IMR-90 (cell line): ENCODE data around the gene COL4A3. TPM values are rescaled to one million over a fixed set of nuclear protein-coding genes. Genes with fewer than 3 reads are reported as not detected.

Source experiments
- ATAC-seq: fragments of 200-7000 bp; cut with Tn5 transposase; 2 replicates; pipeline ENCODE4 v1.9.1; 2020; ENCODE audit warnings: low read depth, mild to moderate bottlenecking, moderate library complexity
- BruUV-seq: library from RNA; stranded (reverse); fragments of 400-500 nt; replicated peaks from 2 replicates; lab custom pipeline; 2021; lab: Mats Ljungman, UMichigan
- CTCF ChIA-PET: fragments of 300-600 bp; formaldehyde crosslinking; extraction: SDS; loops from one replicate; lab custom pipeline; 2021; ENCODE audit warnings: antibody characterized with exemption; lab: Yijun Ruan, JAX
- POLR2A ChIA-PET: fragments of 300-600 bp; sonication (Branson Sonifier 250); formaldehyde crosslinking; loops from one replicate; lab custom pipeline; 2022; ENCODE audit warnings: antibody characterized with exemption; ENCODE audit not compliant: unreplicated experiment; lab: Charles Lee
- DNase-seq: peaks from one replicate; pipeline ENCODE4 v3.0.0; 2013
- H2AFZ ChIP-seq: replicated peaks from 2 replicates; pipeline ENCODE3; 2013; ENCODE audit warnings: low read length, mild to moderate bottlenecking; ENCODE audit not compliant: poor library complexity
- H2AK5ac ChIP-seq: 2 replicates; pipeline ENCODE4 v1.6.1; 2013; ENCODE audit warnings: low read depth, low read length, inconsistent platforms
- H2AK9ac ChIP-seq: replicated peaks from 2 replicates; pipeline ENCODE3; 2013; ENCODE audit warnings: mild to moderate bottlenecking, low read depth, low read length, moderate library complexity; ENCODE audit not compliant: poor library complexity
- H2BK120ac ChIP-seq: 2 replicates; pipeline ENCODE4 v1.6.1; 2013; ENCODE audit warnings: low read depth, low read length, inconsistent platforms
- H2BK15ac ChIP-seq: 3 replicates; pipeline ENCODE4 v1.6.1; 2013; ENCODE audit warnings: low read depth, low read length, inconsistent platforms
- H2BK20ac ChIP-seq: 2 replicates; pipeline ENCODE4 v1.6.1; 2013; ENCODE audit warnings: low read depth, mild to moderate bottlenecking, inconsistent platforms, low read length, moderate library complexity
- H2BK5ac ChIP-seq: 2 replicates; pipeline ENCODE4 v1.6.1; 2013; ENCODE audit warnings: mild to moderate bottlenecking, low read depth, low read length, inconsistent platforms; ENCODE audit not compliant: poor library complexity, severe bottlenecking
- H3K14ac ChIP-seq: replicated peaks from 2 replicates; pipeline ENCODE4 v1.6.1; 2013; ENCODE audit warnings: low read depth, low read length, inconsistent platforms
- H3K18ac ChIP-seq: 2 replicates; pipeline ENCODE4 v1.6.1; 2013; ENCODE audit warnings: low read depth, low read length, control low read depth
- H3K23ac ChIP-seq: 2 replicates; pipeline ENCODE4 v1.6.1; 2013; ENCODE audit warnings: low read depth, low read length, inconsistent platforms
- H3K27ac ChIP-seq: 2 replicates; pipeline ENCODE4 v1.5.1; 2013; ENCODE audit warnings: mild to moderate bottlenecking, control low read depth, low read length; ENCODE audit not compliant: insufficient read depth
- H3K27me3 ChIP-seq: 2 replicates; pipeline ENCODE4 v1.6.1; 2013; ENCODE audit warnings: low read length; ENCODE audit not compliant: control insufficient read depth, insufficient read depth
- H3K36me3 ChIP-seq: 2 replicates; pipeline ENCODE4 v1.6.1; 2013; ENCODE audit warnings: low read length, mixed read lengths; ENCODE audit not compliant: control insufficient read depth, insufficient read depth
- H3K4ac ChIP-seq: 2 replicates; pipeline ENCODE4 v1.6.1; 2013; ENCODE audit warnings: low read depth, low read length, inconsistent platforms
- H3K4me1 ChIP-seq: 2 replicates; pipeline ENCODE4 v1.6.1; 2013; ENCODE audit warnings: low read length, mixed read lengths; ENCODE audit not compliant: control insufficient read depth, insufficient read depth
- H3K4me2 ChIP-seq: 2 replicates; pipeline ENCODE4 v1.6.1; 2013; ENCODE audit warnings: low read depth, mild to moderate bottlenecking, control low read depth, low read length, moderate library complexity
- H3K4me3 ChIP-seq: 2 replicates; pipeline ENCODE4 v1.5.1; 2013; ENCODE audit warnings: low read depth, mild to moderate bottlenecking, control low read depth, low read length, moderate library complexity; ENCODE audit not compliant: insufficient read depth
- H3K56ac ChIP-seq: 2 replicates; pipeline ENCODE4 v1.6.1; 2013; ENCODE audit warnings: low read length, inconsistent platforms; ENCODE audit not compliant: insufficient read depth; ENCODE audit errors: extremely low read depth
- H3K79me1 ChIP-seq, 2 experiments: 2 replicates each; pipeline ENCODE4 v1.6.1; 2013; ENCODE audit warnings: low read length in 2 of 2, inconsistent platforms in 1 of 2, low read depth in 1 of 2
- H3K9ac ChIP-seq: 2 replicates; pipeline ENCODE4 v1.6.1; 2013; ENCODE audit warnings: low read depth, low read length, control low read depth
- H3K9me1 ChIP-seq: 2 replicates; pipeline ENCODE4 v1.6.1; 2013; ENCODE audit warnings: low read length, inconsistent platforms; ENCODE audit not compliant: insufficient read depth
- H3K9me3 ChIP-seq: 2 replicates; pipeline ENCODE4 v1.6.1; 2013; ENCODE audit warnings: low read length; ENCODE audit not compliant: control insufficient read depth, insufficient read depth
- H4K20me1 ChIP-seq: 2 replicates; pipeline ENCODE4 v1.6.1; 2013; ENCODE audit warnings: low read length, inconsistent platforms; ENCODE audit not compliant: insufficient read depth
- H4K5ac ChIP-seq: 2 replicates; pipeline ENCODE4 v1.6.1; 2013; ENCODE audit warnings: mild to moderate bottlenecking, low read depth, low read length, control low read depth
- H4K8ac ChIP-seq, 2 experiments: 2 replicates each; pipeline ENCODE4 v1.6.1; 2013; ENCODE audit warnings: low read depth in 2 of 2, low read length in 2 of 2, control low read depth in 1 of 2, inconsistent platforms in 1 of 2
- H4K91ac ChIP-seq: 2 replicates; pipeline ENCODE4 v1.6.1; 2013; ENCODE audit warnings: low read depth, low read length, inconsistent platforms; ENCODE audit not compliant: insufficient read depth
- BHLHE40 ChIP-seq: fragments of 150-350 bp; IDR thresholded peaks from 2 replicates; pipeline ENCODE4 v1.6.1; 2016; ENCODE audit warnings: mild to moderate bottlenecking, low read depth, low read length
- CEBPB ChIP-seq: IDR thresholded peaks from 2 replicates; pipeline ENCODE4 v1.6.1; 2012; ENCODE audit warnings: low read depth, low read length, improper control_type of control experiment
- CHD1 ChIP-seq: IDR thresholded peaks from 2 replicates; pipeline ENCODE4 v1.6.1; 2012; ENCODE audit warnings: low read depth, low read length, improper control_type of control experiment
- CTCF ChIP-seq: conservative IDR thresholded peaks from 2 replicates; pipeline ENCODE4 v1.5.1; 2012; ENCODE audit warnings: mild to moderate bottlenecking, low read depth, low read length, improper control_type of control experiment
- FOS ChIP-seq: fragments of 150-350 bp; IDR thresholded peaks from 2 replicates; pipeline ENCODE4 v1.6.1; 2016; ENCODE audit warnings: low read depth, low read length
- MAFK ChIP-seq: IDR thresholded peaks from 2 replicates; pipeline ENCODE4 v1.6.1; 2012; ENCODE audit warnings: low read depth, low read length, improper control_type of control experiment
- MAZ ChIP-seq: IDR thresholded peaks from 2 replicates; pipeline ENCODE4 v1.6.1; 2012; ENCODE audit warnings: low read depth, mild to moderate bottlenecking, low read length, improper control_type of control experiment, moderate library complexity, borderline replicate concordance
- MXI1 ChIP-seq: IDR thresholded peaks from 2 replicates; pipeline ENCODE4 v1.6.1; 2012; ENCODE audit warnings: low read depth, mild to moderate bottlenecking, low read length, moderate library complexity, borderline replicate concordance
- NFE2L2 ChIP-seq: fragments of 150-350 bp; IDR thresholded peaks from 2 replicates; pipeline ENCODE4 v1.6.1; 2016; ENCODE audit warnings: low read depth, mild to moderate bottlenecking, low read length
- POLR2A ChIP-seq: IDR thresholded peaks from 2 replicates; pipeline ENCODE4 v1.6.1; 2012; ENCODE audit warnings: mild to moderate bottlenecking, low read depth, low read length
- RAD21 ChIP-seq: IDR thresholded peaks from 2 replicates; pipeline ENCODE4 v1.6.1; 2012; ENCODE audit warnings: low read length, improper control_type of control experiment
- RCOR1 ChIP-seq: IDR thresholded peaks from 2 replicates; pipeline ENCODE4 v1.6.1; 2012; ENCODE audit warnings: mild to moderate bottlenecking, low read length, improper control_type of control experiment; ENCODE audit not compliant: insufficient replicate concordance
- RFX5 ChIP-seq: IDR thresholded peaks from 2 replicates; pipeline ENCODE4 v1.8.0; 2012; ENCODE audit warnings: low read depth, mild to moderate bottlenecking, low read length, moderate library complexity
- SMC3 ChIP-seq: fragments of 150-350 bp; IDR thresholded peaks from 2 replicates; pipeline ENCODE4 v1.6.1; 2016; ENCODE audit warnings: low read depth, mild to moderate bottlenecking, antibody characterized with exemption, low read length, moderate library complexity
- USF2 ChIP-seq: fragments of 150-350 bp; IDR thresholded peaks from 2 replicates; pipeline ENCODE4 v1.6.1; 2017; ENCODE audit warnings: mild to moderate bottlenecking, antibody characterized with exemption, low read length, low read depth
- WGBS, 2 experiments: methylation state at CpG; one replicate each; pipeline versions ENCODE4 v1.1.5 to v1.1.7; 2013; ENCODE audit warnings: missing lambda C conversion rate in 2 of 2; ENCODE audit not compliant: insufficient read length in 1 of 2; ENCODE audit errors: extremely low coverage in 2 of 2; 5-methylcytosine and 5-hydroxymethylcytosine counted together
- dilution Hi-C: fragments of 300-500 bp; cut with HindIII; formaldehyde crosslinking; loops from one replicate; pipeline ENCODE4 v1.14.3; 2018; ENCODE audit warnings: low sequenced_read_pairs; ENCODE audit not compliant: unreplicated experiment
- in situ Hi-C: fragments of 300-500 bp; cut with MboI; formaldehyde crosslinking; loops from 3 replicates; pipeline ENCODE4 v1.14.3; 2019; ENCODE audit warnings: low sequenced_read_pairs, inconsistent platforms, mixed read lengths
- intact Hi-C: fragments of 100-400 bp; cut with micrococcal nuclease; formaldehyde crosslinking; loops from 2 replicates; pipeline ENCODE4 v1.10.0; 2022
- polyA plus RNA-seq, 3 experiments: library from polyadenylated mRNA; depleted of rRNA; stranded (reverse); fragments of >200 nt; gene quantifications; 2 replicates each; pipeline ENCODE4 v1.2.3, GENCODE V29; 2012; ENCODE audit warnings: low replicate concordance in 1 of 3
- total RNA-seq: library from RNA; depleted of rRNA; stranded (reverse); fragments of >200 nt; gene quantifications from 2 replicates; pipeline ENCODE4 v1.2.3, GENCODE V29; 2012
- TF ChIP-seq, protein P1 (sequence below): fragments of 150-350 bp; IDR thresholded peaks from 2 replicates; pipeline ENCODE4 v1.6.1; 2016; ENCODE audit warnings: low read depth, mild to moderate bottlenecking, low read length, moderate library complexity, borderline replicate concordance

The COL4A3 gene
- total and polyA plus RNA-seq, 2 of the 4 experiments (the other 2 are of a cell fraction), result not detected

DNA sequence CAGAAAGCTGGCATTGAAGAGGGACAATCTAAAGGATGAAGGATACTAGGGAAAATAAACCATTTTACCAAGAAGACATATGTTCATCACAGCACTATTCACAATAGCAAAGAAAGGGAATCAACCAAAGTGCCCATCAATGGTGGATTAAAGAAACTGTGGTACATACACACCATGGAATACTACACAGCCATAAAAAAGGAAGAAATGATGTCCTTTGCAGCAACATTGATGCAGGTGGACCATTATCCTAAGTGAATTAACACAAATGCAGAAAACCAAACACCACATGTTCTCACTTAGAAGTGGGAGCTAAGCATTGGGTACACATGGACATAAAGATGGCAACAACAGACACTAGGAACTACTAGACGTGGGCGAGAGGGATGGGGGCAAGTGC lies 153.4 kb downstream of the COL4A3 start:
- H3K27me3 ChIP-seq, result no peaks in the 10 kb centered on the region
- H4K8ac ChIP-seq, result no peak overlapping the region
- no peak overlapping the region for H3K56ac ChIP-seq
- in situ Hi-C loops, result no loop called here
- H2BK5ac ChIP-seq, result no peak overlapping the region
- WGBS, 2 experiments, result no CpG with 5 or more reads among the region's 2 CpGs
- H3K23ac ChIP-seq, result no peak overlapping the region
- dilution Hi-C loops, result no loop called here
- H2BK20ac ChIP-seq, result no peak overlapping the region
- H3K14ac ChIP-seq, result no peak overlapping the region
- ATAC-seq, result no peak
- no peak for DNase-seq
- no peak overlapping the region for H4K5ac ChIP-seq
- no peaks in the 10 kb centered on the region for H4K20me1 ChIP-seq
- H4K91ac ChIP-seq, result no peak overlapping the region
- H3K9me3 ChIP-seq, result no peaks in the 10 kb centered on the region
- H3K9me1 ChIP-seq, result no peaks in the 10 kb centered on the region
- BruUV-seq, result no TSS peak
- H3K4me1 ChIP-seq, result no peaks in the 10 kb centered on the region
- no peaks in the 10 kb centered on the region for H3K79me1 ChIP-seq
- H3K4me2 ChIP-seq, result no peak overlapping the region
- ChIA-PET POLR2A (no interaction called here), CTCF (no interaction called here)
- no peak overlapping the region for H2AK5ac ChIP-seq
- H3K4ac ChIP-seq, result no peak overlapping the region
- no peaks in the 10 kb centered on the region for H3K36me3 ChIP-seq
- no peak overlapping the region for H3K27ac ChIP-seq
- H2AK9ac ChIP-seq, result no peak overlapping the region
- H2BK15ac ChIP-seq, result no peak overlapping the region
- TF ChIP-seq USF2 (no peak), MAFK (no peak), RCOR1 (no peak), SMC3 (no peak), MAZ (no peak), POLR2A (no peak), MXI1 (no peak), RFX5 (no peak), FOS (no peak), CTCF (no peak), CEBPB (no peak), NFE2L2 (no peak), BHLHE40 (no peak), RAD21 (no peak), CHD1 (no peak)
- TF ChIP-seq, protein P1, sequence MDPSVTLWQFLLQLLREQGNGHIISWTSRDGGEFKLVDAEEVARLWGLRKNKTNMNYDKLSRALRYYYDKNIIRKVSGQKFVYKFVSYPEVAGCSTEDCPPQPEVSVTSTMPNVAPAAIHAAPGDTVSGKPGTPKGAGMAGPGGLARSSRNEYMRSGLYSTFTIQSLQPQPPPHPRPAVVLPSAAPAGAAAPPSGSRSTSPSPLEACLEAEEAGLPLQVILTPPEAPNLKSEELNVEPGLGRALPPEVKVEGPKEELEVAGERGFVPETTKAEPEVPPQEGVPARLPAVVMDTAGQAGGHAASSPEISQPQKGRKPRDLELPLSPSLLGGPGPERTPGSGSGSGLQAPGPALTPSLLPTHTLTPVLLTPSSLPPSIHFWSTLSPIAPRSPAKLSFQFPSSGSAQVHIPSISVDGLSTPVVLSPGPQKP, result no peak
- H2AFZ ChIP-seq, result no peak overlapping the region
- H2BK120ac ChIP-seq, result no peak overlapping the region
- H3K4me3 ChIP-seq, result no peak overlapping the region
- intact Hi-C loops, result loop anchor here (5.0 kb wide), 1 partner anchor 1649 kb away; no protein-coding TSS in a partner anchor
- H3K18ac ChIP-seq, result no peak overlapping the region
- H3K9ac ChIP-seq, result no peak overlapping the region
